ENCODE results near the gene GGTLC1.

DNA sequence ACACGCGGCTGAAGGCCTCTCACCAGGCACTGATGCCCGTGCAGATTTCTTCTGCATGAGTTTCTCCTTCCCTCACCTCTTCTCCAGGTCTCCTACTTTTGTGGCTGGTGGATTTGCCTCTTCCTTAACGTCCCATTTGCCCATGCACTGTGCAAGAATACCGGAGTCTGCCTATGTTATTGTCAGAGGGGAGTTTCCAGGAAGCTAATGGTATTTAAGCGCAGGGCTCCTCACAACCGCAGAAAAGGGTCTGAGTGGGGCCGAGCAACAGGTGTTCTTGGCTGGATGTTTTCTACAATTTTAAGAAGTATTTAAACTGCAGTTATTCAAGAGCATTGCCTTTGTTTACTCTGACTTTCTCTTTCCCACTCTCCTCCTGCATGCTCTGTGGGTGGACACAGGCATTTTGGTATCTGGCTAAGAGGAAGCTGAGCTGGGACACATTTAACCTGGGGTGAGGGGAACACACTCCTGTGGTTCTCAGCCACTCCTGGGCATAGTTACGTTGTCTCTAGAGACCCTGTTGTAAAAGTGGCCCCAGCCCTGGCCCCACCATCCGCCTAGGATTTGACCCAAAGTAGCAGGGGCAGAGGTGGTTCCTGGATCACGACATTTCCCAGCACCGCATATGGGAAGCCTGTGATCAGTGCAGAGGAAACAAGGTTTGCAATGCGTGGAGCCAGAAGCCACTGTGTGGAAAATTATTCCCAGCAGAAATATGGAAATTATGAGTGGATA lies 34.4 kb downstream of the GGTLC1 start:
- TF ChIP-seq, protein P1, sequence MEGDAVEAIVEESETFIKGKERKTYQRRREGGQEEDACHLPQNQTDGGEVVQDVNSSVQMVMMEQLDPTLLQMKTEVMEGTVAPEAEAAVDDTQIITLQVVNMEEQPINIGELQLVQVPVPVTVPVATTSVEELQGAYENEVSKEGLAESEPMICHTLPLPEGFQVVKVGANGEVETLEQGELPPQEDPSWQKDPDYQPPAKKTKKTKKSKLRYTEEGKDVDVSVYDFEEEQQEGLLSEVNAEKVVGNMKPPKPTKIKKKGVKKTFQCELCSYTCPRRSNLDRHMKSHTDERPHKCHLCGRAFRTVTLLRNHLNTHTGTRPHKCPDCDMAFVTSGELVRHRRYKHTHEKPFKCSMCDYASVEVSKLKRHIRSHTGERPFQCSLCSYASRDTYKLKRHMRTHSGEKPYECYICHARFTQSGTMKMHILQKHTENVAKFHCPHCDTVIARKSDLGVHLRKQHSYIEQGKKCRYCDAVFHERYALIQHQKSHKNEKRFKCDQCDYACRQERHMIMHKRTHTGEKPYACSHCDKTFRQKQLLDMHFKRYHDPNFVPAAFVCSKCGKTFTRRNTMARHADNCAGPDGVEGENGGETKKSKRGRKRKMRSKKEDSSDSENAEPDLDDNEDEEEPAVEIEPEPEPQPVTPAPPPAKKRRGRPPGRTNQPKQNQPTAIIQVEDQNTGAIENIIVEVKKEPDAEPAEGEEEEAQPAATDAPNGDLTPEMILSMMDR (IDR thresholded peaks at IDR 0.05; ENCODE audit: borderline replicate concordance, extremely low read depth, low read length, poor library complexity, severe bottlenecking): no peak
- no peak for TF ChIP-seq EZH2 (IDR thresholded peaks at IDR 0.05; ENCODE audit: borderline replicate concordance, low read depth, low read length, severe bottlenecking)
